GM19238 (cell line): ENCODE results near the gene KRT12.

Experiments used
- DNase-seq: peaks from one replicate; pipeline ENCODE4 v3.0.0; 2011; ENCODE audit warnings: low spot score; ENCODE audit not compliant: insufficient read length

Gene KRT12

GRCh38 chr17:40866838-40867237 is at the start of gene KRT12:
Gene KRT12, minus strand, starts transcription at chr17:40867223. Its CDS starts 37 bp downstream, at chr17:40867186.
- no peak for DNase-seq

- no peak for DNase-seq
Observed at GRCh38 chr17:40916366-40916765, 49.3 kb upstream of the KRT12 start.

DNA sequence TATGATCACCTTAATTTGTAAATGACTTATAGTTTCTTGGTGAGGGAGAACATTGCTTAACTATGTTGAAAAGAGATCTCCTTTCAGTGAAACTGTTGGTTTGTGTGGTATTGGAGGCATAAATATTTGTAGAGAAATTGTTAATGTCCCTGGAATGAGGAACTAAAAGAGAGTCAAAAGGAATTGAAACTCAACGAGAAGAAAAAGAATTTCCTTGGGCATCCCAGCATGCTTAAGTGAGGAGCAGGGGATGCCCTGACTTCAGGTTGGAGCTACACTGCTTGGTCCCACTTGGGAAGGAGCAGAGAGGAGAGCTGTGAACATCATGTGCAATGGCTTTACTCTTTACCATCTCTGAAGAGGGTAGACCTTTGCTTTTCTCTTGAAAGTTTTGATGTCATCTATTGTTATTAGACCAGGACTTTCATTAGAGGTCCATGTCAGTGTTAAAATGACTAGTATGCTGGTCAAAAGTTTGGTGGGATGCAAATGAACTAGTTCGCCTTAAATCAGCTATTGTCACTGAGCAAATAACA is 48.8 kb upstream of the KRT12 start:
- DNase-seq, result no peak

DNA sequence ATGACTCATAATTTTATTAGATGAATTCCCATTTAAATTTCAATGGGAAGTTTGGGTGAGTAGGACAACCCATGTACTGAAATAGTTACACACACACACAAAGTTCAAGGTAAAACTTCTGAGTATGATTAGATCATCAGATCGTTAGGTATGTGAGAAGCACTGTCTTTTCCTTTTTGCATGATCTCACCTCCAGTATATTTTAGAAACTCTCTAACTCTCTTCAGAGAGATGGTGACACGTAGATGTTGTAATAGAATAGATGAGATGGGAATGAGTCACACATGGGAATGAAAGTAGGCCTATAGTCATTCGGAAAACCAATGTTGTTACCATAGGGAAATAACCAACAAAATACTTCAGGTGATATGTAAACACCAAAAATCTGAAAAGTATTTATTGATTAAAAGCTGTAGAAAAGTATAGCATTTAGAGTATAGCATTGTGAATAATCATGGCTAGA is 48.2 kb upstream of the KRT12 start:
- no peak for DNase-seq

GRCh38 chr17:40914075-40914855 is 47.2 kb upstream of the KRT12 start:
- no peak for DNase-seq

GRCh38 chr17:40912486-40913210 is 45.6 kb upstream of the KRT12 start:
- DNase-seq, result no peak

DNA sequence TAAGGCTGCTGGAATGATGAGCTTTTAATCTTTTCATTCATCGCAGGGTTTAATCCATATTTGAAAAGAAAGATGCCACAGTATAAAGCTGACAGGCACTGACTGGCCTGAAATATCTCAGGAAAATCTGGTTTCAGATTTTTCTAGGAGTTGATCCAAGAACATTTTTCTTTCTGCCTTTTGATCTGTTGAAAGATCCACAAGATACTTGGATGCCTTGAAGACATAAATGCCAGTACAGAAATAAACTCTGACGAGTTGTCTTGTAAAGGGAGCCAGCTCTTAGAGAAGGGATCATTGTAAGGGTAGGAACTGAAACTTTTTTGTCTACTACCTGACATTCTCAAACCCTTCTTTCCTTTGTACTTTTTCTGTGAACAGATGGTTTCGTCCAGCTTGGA is 43.4 kb upstream of the KRT12 start:
- no peak for DNase-seq

DNA sequence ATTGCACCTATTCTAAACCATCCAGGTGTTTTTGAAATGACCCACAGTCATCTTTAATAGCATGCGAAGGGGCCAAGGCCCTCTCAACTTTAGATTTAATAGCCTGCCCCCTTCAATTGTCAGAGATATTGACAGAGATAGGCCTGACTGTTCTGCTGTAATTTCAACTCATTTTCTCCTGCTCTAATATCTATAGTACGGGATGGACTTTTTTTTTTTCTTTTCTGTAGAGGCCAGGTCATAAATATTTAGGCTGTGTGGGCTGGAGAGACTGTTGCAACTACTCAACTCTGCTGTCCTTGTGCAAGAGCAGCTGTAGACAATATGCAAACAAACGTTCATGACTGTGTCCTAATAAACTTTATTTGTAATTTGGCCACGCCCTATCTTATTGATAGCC is 42.7 kb upstream of the KRT12 start:
- DNase-seq, result no peak

GRCh38 chr17:40909351-40909750 is 42.3 kb upstream of the KRT12 start:
- DNase-seq, result peak; percentile 30

- no peak for DNase-seq
Observed at GRCh38 chr17:40906613-40907012, 39.6 kb upstream of the KRT12 start.

GRCh38 chr17:40905370-40905769 is 38.3 kb upstream of the KRT12 start:
- no peak for DNase-seq

DNA sequence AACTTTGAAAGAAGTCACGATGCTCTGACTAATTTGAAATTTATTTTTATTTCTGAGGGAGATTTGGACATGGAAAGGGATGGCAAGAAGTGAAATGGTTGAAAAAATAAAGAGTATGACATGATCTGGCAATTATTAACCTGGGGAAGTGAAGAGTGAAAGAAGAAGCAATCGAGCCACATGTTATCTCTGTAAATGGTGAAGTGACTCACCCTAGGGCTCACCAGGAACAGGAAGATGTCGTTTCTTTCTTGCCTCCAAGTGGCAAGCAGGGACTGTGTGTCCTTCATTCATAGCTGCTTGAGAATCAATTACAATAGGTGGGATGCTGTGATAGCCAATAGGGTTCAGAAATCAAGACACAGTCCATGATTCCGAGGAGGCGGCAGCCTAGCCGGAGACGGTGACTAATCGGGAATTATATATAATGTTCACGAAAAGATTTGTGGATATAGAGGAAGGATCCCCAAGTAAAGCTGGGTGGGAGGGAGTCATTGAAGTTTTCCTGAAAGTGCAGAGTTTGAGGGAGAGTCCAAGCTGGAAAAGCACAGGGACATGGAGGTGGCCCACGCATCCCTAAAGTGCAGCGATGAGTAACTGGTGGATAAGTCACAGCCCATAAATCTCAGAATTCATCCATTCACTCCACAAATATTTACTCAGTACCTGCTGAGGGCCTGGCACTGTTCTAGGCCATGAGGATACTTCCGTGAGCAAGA is 36.3 kb upstream of the KRT12 start:
- no peak for DNase-seq

- no peak for DNase-seq
Observed at GRCh38 chr17:40902498-40902897, 35.5 kb upstream of the KRT12 start.

DNA sequence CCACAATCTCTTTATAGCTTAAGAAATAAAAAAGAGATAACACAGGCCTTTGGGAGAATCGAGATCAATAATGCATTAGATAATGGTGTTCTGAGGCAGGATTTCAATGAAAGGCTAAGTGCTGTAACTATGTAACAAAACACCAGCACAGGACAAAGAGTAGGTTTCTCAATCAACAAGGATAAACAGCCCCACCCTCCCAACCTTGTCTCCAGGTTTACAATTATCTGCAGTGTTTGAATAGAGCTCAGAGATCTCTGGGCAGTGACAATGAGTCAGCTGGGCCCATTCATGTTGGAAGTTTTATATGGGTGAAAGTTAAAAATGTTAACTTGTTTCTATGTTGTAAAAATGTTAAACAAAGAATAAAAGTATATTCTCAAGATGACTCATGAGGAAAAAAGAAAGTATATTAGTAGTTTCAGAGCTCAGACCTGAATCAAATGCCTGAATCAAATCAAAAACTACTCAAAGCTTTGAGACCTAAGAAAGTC is 35.0 kb upstream of the KRT12 start:
- no peak for DNase-seq

- DNase-seq, result no peak
Observed at GRCh38 chr17:40900809-40901356, 33.9 kb upstream of the KRT12 start.

- no peak for DNase-seq
Observed at GRCh38 chr17:40896916-40897455, 30.0 kb upstream of the KRT12 start.

GRCh38 chr17:40895106-40895730 is 28.2 kb upstream of the KRT12 start:
- no peak for DNase-seq

GRCh38 chr17:40888196-40888720 is 21.2 kb upstream of the KRT12 start:
- DNase-seq, result no peak

DNA sequence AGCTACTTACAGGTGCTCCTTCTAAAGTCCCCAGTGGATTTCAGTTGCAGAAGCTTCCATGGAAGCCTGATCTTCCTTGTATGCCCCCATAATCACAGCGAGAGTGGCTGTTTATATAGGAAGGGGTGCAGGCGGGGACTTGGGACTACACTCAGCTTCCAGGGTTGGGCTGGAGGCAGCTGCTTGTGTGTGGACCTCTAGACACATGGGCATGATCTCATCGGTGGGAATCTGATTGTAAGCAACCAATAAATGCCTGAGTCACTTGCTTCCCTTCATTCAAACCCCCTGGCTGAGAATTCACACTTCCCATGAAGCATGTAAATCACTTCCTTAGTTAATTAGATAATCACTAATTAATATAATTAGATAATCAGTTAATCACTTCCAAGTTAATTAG is 19.1 kb upstream of the KRT12 start:
- DNase-seq, result no peak
